GM19193 (cell line): ENCODE measurements around the gene FTO.

ENCODE experiments used
- POLR2A ChIP-seq: IDR thresholded peaks from 4 replicates; pipeline ENCODE4 v1.6.1; 2011; ENCODE audit not compliant: insufficient read depth, insufficient read length; ENCODE audit errors: extremely low read depth

FTO gene

DNA sequence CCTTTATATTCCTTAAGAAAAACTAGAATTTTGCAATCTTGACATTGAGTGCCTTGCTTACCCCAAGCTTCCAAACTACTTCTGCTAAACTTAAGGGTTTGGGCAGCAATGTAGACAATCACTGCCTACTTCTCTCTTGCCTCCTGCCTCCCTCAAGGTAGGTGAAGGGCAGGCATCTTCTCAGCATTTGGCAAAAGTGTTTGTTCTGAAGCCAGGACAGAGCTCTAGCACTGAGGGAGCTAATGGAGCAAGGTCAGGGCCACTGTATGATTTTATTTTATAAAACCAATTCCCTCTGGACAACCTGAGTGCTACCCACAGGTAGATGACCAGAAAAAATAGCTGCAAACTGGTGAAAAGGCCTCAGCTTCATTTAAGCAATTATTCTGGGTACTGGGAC lies 470.8 kb downstream of the FTO start:
- TF ChIP-seq POLR2A, result no peak

DNA sequence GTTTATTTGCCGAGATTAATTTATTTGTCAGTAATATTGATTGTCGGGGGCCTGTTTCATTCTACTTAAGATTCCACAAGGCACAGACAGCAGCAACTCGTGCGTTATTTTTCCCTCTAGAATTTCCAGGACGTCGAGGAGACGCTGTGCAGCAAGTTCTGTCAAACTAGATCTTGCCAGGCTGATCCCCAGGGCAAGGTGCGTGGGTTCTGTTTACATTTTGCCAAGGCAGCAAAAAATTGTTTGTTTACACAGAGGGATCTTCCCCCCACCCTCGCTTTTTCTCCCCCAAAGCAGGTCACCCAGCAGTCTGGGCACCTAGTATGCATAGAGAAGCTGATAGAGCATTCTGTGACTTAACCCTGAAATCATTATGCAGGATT lies 471.2 kb downstream of the FTO start:
- no peak for TF ChIP-seq POLR2A

DNA sequence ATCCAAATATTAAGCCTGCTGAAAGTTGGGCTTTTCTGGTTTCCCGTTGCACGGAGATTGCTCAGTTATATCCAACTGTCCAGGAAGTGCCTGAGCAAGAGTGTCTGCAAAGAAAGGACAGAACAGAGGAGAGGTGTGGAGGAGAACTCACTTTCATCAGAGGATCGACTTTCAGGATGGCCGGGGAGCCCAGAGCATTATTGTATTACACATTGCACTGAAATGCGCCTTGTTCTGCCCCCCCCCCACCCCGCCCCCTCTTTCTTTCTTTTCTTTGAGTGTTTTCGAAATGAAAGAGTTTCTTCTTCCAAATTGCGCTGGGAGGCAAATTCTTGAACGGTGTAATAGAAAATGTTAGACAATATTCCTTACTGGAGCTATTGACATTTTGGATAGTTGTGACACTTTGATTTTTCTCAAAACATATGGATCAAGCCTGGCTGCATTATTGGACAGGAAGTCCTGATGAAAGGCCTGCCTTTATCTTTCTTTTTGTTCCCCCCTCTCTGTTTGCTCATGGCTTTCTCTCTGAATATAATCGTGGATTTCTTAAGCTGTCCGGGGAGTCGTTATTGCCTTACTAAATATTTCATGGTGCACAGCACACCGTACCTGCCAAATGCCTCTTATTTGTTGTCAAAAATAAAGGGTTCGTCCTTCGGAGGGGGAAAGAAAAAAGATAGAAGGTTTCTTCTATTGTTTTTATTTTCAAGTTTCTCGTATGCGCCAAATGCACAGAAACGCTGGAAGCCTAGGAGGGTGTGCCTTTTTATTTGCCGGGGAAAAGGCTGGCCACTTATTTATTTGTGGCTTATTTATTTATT lies 471.8 kb downstream of the FTO start:
- TF ChIP-seq POLR2A, result no peak

DNA sequence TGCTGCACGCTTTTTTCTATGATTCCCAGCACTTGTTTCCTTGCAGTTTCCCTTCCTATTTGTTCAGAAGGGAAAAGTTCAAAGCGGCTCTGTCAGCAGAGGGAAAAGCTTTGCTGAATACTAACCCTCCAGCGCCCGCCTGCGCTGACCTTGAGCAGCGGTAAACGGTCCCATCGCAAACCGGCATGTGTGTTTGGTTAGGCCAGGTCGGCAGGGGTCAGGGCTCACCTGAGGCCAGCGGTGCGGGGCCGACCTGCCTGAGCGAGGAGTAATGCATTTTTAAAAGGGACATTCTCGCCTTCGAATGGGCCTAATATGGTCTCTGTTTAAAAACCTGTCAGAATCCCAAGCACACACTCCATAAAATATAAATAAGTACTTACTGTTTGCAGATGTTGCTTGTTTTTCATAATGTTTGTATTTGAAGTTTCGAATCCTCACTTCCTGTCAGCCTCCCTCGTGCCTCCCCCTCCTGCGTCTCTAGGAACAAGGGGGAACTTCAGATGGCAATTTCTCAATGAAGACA lies 472.5 kb downstream of the FTO start:
- TF ChIP-seq POLR2A, result no peak

DNA sequence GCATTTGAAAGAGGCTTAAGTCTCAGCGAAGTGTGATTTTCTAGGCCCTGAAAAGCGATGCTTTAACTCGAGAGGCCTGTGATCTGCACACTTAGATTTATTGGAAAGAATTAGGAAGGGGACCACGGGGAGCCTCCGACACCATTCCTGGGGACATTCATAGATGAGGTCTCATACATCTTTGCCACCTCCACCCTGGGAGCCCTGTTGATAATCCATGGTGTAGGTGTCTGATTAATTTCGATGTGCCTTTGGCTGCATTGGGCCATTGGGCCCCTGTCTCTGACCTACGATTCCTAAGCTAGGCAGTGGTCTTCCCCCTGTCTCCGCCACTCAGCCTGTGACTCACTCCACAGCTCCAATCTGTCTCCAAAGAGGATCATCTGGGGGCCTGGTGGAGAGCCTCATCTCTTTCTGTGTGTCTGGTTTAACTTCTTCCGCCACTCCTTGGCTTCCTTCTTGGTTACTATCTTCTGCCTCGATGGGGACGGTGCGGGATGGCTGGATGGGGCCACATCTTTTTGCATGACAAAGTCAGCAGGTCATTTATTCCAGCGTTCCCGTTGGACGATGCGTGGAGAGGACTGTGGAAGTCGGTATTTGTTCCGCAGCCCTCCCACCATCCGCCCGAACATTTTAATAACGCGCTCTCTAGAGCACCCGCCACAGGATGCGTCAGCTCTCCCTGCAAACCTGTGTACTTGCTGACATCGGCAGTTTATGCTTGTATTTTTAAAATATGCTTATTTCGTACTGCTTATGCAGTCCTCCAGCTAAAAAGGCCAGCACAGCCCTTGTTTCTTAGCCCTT lies 473.3 kb downstream of the FTO start:
- no peak for TF ChIP-seq POLR2A

DNA sequence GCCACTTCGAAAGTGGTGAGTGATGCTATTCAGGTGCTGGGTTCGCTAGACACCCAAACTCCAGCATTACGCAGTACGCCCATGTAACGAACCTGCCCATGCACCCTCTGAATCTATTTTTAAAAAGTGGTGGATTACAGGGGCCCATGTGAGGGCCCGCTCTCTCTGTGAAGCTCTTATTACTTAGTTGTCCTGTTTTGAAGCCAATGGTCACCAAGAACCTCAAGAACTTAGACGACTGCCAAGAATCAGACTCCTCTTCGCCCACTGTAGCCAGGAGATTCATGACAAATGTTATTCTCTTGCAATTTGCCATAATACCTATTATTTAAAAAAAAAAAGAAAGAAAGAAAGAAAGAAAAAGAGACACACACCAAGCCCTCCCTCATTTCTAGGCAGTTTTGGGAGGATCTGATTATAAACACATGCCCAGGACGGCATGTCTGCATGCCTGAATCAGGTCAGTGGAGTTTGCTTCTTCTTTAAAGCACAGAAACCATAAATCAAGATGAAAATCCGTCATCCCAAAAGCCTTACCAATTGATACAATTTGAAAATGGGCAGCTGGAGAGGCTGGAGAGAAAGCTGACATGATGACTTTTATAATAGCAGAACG lies 474.0 kb downstream of the FTO start:
- TF ChIP-seq POLR2A, result no peak

DNA sequence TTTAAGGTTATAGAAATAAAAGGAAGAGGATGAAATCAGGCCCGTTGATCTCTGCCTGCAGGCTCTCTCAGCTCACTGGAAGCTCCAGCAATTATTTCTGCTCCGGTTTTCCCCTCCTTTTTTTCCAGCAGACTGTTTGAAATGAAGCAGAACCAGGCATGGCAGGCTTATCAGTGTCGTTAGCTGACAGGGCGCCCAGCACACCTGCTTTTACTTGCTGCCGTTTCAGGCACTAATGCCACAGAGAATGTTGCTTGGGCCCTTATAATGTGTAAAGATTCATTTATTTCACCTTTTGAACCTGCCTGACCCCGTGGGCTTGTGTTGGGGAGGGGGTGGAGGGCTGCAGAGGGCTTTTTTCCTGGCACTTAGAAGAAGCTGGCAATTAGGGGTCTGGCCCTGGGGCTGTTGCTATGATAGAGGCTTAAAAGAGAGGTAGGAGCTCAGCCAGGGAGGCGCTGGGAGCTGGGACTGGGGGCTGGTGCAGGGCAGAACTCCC lies 474.6 kb downstream of the FTO start:
- TF ChIP-seq POLR2A, result no peak

DNA sequence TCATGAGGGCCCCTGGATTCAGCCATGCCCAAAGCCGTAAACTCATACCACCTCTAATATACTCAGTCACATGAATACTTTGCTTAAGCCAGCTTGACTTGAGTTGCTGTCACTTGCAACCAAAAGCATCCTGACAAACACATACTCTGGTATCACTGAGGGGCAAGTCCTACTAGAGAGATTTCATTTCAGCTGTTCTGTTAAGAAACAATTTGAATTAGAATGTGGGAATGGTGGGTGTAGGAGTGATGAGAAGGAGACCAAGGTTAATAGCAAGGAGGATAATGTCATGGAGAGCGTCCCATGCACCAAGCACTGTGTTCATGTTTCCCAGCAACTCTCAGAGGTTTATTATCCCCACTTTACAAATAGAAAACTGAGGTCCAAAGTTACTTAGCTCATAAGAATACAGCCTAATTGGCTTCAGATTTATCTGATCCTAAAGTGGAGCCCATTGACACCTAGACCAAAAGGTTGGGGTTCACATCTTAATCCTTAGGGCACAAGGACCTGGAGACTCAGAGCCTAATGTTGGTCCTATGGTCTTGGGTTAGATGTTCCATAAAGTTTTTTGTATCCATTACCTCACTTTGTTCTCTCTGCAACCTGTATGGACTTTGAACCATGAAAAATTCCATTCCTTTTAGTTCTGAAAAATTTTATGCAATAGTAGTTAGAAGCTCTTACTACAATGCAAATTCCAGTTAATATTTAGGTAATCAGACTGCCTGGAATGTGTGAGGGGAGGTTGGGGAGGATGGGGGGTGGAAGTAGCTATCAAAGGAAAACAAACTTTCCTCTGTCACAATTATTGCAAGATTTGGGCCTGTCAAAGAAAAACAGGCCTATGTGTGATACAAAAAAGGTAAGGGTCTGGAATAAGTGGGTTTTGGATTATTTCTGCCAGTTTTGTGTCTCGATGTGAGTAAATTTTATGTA lies 476.7 kb downstream of the FTO start:
- TF ChIP-seq POLR2A, result no peak

DNA sequence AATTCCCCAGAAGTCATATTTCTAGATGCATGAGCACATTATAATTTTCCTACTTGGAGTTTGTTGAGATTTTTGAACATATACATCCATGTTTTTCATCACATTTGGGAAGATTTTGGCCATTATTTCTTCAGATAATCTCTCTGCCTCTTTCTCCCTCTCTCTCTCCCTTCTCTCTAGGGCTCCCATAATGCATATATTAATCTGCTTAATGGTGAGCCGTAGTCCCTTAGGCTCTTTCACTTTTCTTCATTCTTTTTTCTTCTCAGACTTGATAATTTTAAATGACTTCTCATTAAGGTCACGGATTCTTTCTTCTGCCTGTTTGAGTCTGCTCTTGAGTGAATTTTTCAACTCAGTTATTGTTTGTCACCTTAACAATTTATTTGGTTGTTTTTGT lies 481.1 kb downstream of the FTO start:
- TF ChIP-seq POLR2A, result no peak

DNA sequence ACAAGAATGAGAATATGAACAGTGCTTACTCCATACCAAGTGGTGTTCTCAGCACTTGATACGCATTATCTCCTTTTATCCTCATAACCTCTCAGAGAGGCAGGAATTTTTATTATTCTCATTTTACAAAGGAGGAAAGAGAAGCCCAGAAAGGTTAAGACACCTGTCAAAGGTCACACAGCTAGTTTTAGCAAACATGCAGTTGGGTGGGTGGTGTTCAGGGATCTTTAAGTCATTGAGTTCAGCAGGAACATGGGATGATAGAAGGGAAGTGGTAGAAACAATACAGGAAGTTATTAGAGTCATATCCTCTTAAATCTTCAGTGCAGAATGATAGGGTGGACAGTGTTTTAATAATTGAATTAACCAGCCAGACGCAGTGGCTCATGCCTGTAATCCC lies 487.2 kb downstream of the FTO start:
- TF ChIP-seq POLR2A, result no peak

DNA sequence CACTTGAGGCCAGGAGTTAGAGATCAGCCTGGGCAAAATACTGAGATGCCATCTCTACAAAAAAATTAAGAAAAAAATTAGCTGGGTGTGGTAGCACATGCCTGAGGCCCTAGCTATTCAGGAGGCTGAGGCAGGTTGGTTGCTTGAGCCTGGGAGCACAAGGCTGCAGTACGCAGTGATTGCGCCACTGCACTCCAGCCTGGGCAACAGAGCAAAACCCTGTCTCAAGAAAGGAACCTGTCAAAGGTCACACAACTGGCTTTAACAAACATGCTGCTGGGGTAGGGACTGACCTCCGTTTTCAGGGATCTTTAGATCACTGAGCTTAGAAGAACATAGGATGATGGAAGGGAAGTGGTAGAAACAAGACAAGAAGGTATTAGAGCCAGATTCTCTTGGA lies 487.6 kb downstream of the FTO start:
- TF ChIP-seq POLR2A, result no peak

DNA sequence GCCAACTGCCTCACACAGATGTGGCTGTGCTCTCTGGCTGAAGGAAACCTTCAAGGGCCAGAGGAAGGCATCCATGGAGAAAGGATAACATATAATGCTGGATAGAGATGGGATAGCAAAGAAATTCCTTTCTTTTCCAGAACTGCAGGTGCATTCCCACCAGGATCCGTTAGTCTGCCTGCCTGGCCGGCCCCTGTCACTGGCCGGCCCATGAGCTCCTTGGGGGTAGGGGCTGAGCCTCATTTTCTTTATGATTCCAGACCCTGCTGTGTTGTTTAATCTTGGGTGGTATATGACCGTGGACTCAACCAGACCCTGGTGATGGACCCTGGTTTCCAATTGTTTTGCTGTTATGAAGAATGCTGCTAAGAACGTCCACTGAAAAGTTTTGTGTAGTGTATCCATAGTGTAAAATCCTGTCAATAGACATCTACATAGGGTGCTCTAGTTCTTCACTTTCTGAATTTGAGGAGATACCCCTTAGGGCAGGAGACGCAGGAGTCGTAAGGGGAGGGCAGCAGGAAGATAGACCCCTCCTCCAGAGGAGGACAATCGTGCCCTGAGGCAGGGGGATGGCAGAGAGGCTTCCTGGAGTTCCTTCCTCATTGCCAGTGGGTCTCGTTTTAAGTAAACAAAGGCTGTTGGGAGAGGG lies 489.2 kb downstream of the FTO start:
- TF ChIP-seq POLR2A, result no peak

DNA sequence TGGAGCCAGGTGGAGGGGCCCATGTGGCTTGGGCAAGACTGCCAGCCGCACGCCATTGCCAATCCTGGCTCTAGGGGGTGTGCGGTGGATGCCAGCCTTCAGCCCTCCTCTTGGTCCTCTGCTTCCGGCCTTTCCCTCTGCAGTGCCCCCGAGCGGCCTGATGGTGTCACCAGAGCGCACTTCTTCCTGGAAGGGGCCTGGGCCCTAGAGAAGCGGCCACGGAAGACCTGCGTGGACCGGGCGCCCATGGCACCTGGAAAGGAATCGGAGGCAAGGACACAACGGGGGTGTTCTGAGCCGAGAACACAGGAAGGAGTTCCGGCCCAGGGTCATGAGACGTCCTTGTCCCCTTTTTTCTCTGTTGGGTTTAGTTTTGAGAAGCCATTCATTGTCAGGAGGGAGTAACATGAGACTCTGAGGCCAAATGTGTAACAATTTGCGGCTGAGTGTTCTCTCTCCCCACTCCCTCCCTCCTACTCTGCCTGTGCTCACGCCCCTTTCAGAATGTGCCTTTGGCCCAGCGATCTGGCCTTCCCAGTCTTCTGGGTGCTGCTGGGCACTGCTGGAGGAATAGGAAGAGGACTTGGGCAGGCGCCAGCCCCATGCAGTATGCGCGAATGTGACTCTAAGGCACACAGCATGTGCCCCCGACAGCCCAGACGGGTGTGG lies 489.8 kb downstream of the FTO start:
- TF ChIP-seq POLR2A, result no peak
